NT2/D1 (cell line): ENCODE data around the gene ADSS1.

Experiments
- SUZ12 ChIP-seq: IDR thresholded peaks from 2 replicates; pipeline ENCODE4 v1.6.1; 2011; ENCODE audit not compliant: insufficient read length, insufficient read depth; ENCODE audit errors: extremely low read depth
- YY1 ChIP-seq: IDR thresholded peaks from 2 replicates; pipeline ENCODE4 v1.6.1; 2011; ENCODE audit not compliant: insufficient read length, insufficient read depth
- ZNF274 ChIP-seq: IDR thresholded peaks from 2 replicates; pipeline ENCODE4 v1.6.1; 2011; ENCODE audit warnings: mild to moderate bottlenecking, low read depth, low read length

DNA sequence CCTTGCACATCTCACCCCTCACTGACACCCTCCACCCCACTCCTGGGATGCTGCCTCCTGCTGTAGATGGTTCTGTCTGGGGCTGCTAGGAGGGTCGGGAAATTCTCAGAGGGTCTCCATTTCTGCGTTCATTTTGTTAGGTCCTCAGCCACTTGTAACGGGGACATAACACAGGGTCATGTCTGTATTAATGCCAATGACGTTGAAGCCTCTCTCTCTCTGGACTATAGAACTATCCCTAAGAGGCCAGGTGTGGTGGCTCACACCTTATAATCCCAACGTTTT lies 43.5 kb downstream of the ADSS1 start:
- no peak for TF ChIP-seq ZNF274
- no peak for TF ChIP-seq YY1
- no peak for TF ChIP-seq SUZ12
